GM12878 (cell line): ENCODE data around the gene DLG1. TPM values are rescaled to one million over a fixed set of nuclear protein-coding genes. Genes with fewer than 3 reads are reported as not detected.

Experiments
- ATAC-seq: fragments of 200-7000 bp; cut with Tn5 transposase; 3 replicates; pipeline ENCODE4 v1.9.1; 2020; ENCODE audit warnings: mild to moderate bottlenecking, moderate library complexity
- BruUV-seq: library from RNA; stranded (reverse); fragments of 400-500 nt; replicated peaks from 2 replicates; lab custom pipeline; 2021; lab: Mats Ljungman, UMichigan
- CTCF ChIA-PET: fragments of 300-600 bp; sonication (Branson Sonifier 250); formaldehyde crosslinking; extraction: SDS; loops from one replicate; lab custom pipeline; 2021; ENCODE audit warnings: inconsistent platforms; lab: Yijun Ruan, JAX
- POLR2A ChIA-PET: fragments of 350-600 bp; formaldehyde crosslinking; extraction: SDS; loops from one replicate; lab custom pipeline; 2021; ENCODE audit warnings: inconsistent platforms; lab: Charles Lee
- RAD21 ChIA-PET: fragments of 300-600 bp; sonication (Branson Sonifier 250); formaldehyde crosslinking; loops from one replicate; lab custom pipeline; 2023; ENCODE audit warnings: antibody characterized with exemption; ENCODE audit not compliant: unreplicated experiment; lab: Charles Lee
- SMC1A ChIA-PET: fragments of 300-600 bp; sonication (Branson Sonifier 250); formaldehyde crosslinking; loops from one replicate; lab custom pipeline; 2023; ENCODE audit not compliant: unreplicated experiment, uncharacterized antibody; lab: Charles Lee
- DNase-seq: peaks from one replicate; pipeline ENCODE4 v3.0.0-alpha.2; 2011; ENCODE audit warnings: low read depth, low spot score
- FAIRE-seq: peaks from 3 replicates; lab custom pipeline; 2011; peaks lifted over from hg19 to GRCh38; lab: Jason Lieb, UNC
- H2AFZ ChIP-seq: 2 replicates; pipeline ENCODE4 v1.6.0; 2011; ENCODE audit warnings: low read depth, low read length, control low read depth; ENCODE audit not compliant: control insufficient read depth
- H3K27ac ChIP-seq: 2 replicates; pipeline ENCODE4 v1.5.1; 2011; ENCODE audit warnings: control low read depth; ENCODE audit not compliant: control insufficient read depth, insufficient read depth
- H3K27me3 ChIP-seq, 2 experiments: replicated peaks in 1 of 2; 2 replicates each; pipeline versions ENCODE4 v1.6.0 to v1.6.1; 2011; ENCODE audit warnings: low read length in 1 of 2; ENCODE audit not compliant: control insufficient read depth in 2 of 2, insufficient read depth in 2 of 2
- H3K36me3 ChIP-seq, 2 experiments: 2 replicates each; pipeline ENCODE4 v1.5.1; 2011; ENCODE audit warnings: low read length in 1 of 2; ENCODE audit not compliant: control insufficient read depth in 2 of 2, insufficient read depth in 2 of 2
- H3K4me1 ChIP-seq: 2 replicates; pipeline ENCODE4 v1.6.1; 2011; ENCODE audit warnings: mild to moderate bottlenecking, low read length, moderate library complexity, mixed read lengths; ENCODE audit not compliant: control insufficient read depth, insufficient read depth
- H3K4me2 ChIP-seq: 2 replicates; pipeline ENCODE4 v1.6.0; 2011; ENCODE audit warnings: control low read depth; ENCODE audit not compliant: control insufficient read depth, insufficient read depth
- H3K4me3 ChIP-seq: fragments of 200-600 bp; sonication (generic); 2 replicates; pipeline ENCODE4 v1.5.1; 2016
- H3K79me2 ChIP-seq: 2 replicates; pipeline ENCODE4 v1.6.0; 2011; ENCODE audit warnings: low read length; ENCODE audit not compliant: control insufficient read depth, insufficient read depth
- H3K9ac ChIP-seq: 2 replicates; pipeline ENCODE4 v1.8.0; 2011; ENCODE audit warnings: low read length, control low read depth, mixed read lengths; ENCODE audit not compliant: control insufficient read depth, insufficient read depth
- H3K9me3 ChIP-seq: replicated peaks from 3 replicates; pipeline ENCODE4 v1.5.1; 2011; ENCODE audit warnings: mild to moderate bottlenecking, low read length; ENCODE audit not compliant: control insufficient read depth, insufficient read depth
- H4K20me1 ChIP-seq: 2 replicates; pipeline ENCODE4 v1.6.0; 2011; ENCODE audit not compliant: control insufficient read depth, insufficient read depth
- CBX5 ChIP-seq: sonication (generic); IDR thresholded peaks from 2 replicates; pipeline ENCODE4 v1.6.1; 2016; ENCODE audit warnings: low read depth, moderate library complexity, mild to moderate bottlenecking, inconsistent platforms
- E4F1 ChIP-seq: fragments of 450-650 bp; IDR thresholded peaks from 2 replicates; pipeline ENCODE4 v1.6.1; 2018; ENCODE audit warnings: borderline replicate concordance, mild to moderate bottlenecking; ENCODE audit not compliant: partially characterized antibody
- FOXM1 ChIP-seq: IDR thresholded peaks from 2 replicates; pipeline ENCODE4 v1.6.1; 2012; ENCODE audit warnings: low read depth, mild to moderate bottlenecking, inconsistent platforms, low read length, moderate library complexity
- HDGF ChIP-seq: fragments of 450-650 bp; IDR thresholded peaks from 2 replicates; pipeline ENCODE4 v1.6.1; 2016; ENCODE audit warnings: antibody characterized with exemption
- IKZF1 ChIP-seq: fragments of 450-650 bp; conservative IDR thresholded peaks from 2 replicates; pipeline ENCODE4 v1.6.1; 2017; ENCODE audit warnings: antibody characterized with exemption, mild to moderate bottlenecking
- IKZF2 ChIP-seq, 2 experiments: fragments of 450-650 bp; IDR thresholded peaks; 2 replicates each; pipeline ENCODE4 v1.6.1; 2017; ENCODE audit warnings: mild to moderate bottlenecking in 2 of 2, moderate library complexity in 2 of 2
- IRF3 ChIP-seq: fragments of 450-650 bp; IDR thresholded peaks from 2 replicates; pipeline ENCODE4 v1.6.1; 2014; ENCODE audit warnings: mild to moderate bottlenecking
- JUNB ChIP-seq: IDR thresholded peaks from 2 replicates; pipeline ENCODE4 v1.6.1; 2016; ENCODE audit warnings: antibody characterized with exemption, mild to moderate bottlenecking
- MLLT1 ChIP-seq: fragments of 450-650 bp; IDR thresholded peaks from 2 replicates; pipeline ENCODE4 v1.6.1; 2016; ENCODE audit warnings: mild to moderate bottlenecking
- MXI1 ChIP-seq: fragments of 150-350 bp; IDR thresholded peaks from 2 replicates; pipeline ENCODE4 v1.6.1; 2011; ENCODE audit warnings: low read depth, mild to moderate bottlenecking, inconsistent platforms, low read length, improper control_type of control experiment
- NFIC ChIP-seq: IDR thresholded peaks from 2 replicates; pipeline ENCODE4 v1.6.1; 2012; ENCODE audit warnings: low read depth, mild to moderate bottlenecking, inconsistent platforms, low read length, moderate library complexity
- NR2C1 ChIP-seq: fragments of 450-650 bp; IDR thresholded peaks from 2 replicates; pipeline ENCODE4 v1.6.1; 2017; ENCODE audit warnings: antibody characterized with exemption, mild to moderate bottlenecking, moderate library complexity
- NR2C2 ChIP-seq: IDR thresholded peaks from 2 replicates; pipeline ENCODE4 v1.6.1; 2011; ENCODE audit warnings: borderline replicate concordance, low read depth; ENCODE audit not compliant: control insufficient read depth, insufficient read length
- POLR2AphosphoS2 ChIP-seq: IDR thresholded peaks from 2 replicates; pipeline ENCODE4 v1.6.1; 2011; ENCODE audit warnings: low read depth, mild to moderate bottlenecking, low read length, improper control_type of control experiment, moderate library complexity
- SIN3A ChIP-seq: IDR thresholded peaks from 2 replicates; pipeline ENCODE4 v1.6.1; 2012; ENCODE audit warnings: low read depth, low read length, improper control_type of control experiment
- SREBF2 ChIP-seq: IDR thresholded peaks from 2 replicates; pipeline ENCODE4 v1.6.1; 2012; ENCODE audit warnings: mild to moderate bottlenecking, low read length
- TAF1 ChIP-seq: IDR thresholded peaks from 2 replicates; pipeline ENCODE4 v1.6.1; 2011; ENCODE audit warnings: mild to moderate bottlenecking, low read depth, low read length, borderline replicate concordance
- TCF12 ChIP-seq: IDR thresholded peaks from 2 replicates; pipeline ENCODE4 v1.6.1; 2011; ENCODE audit warnings: low read depth, mild to moderate bottlenecking, low read length
- TCF3 ChIP-seq: IDR thresholded peaks from 2 replicates; pipeline ENCODE4 v1.6.1; 2012; ENCODE audit warnings: low read depth, mild to moderate bottlenecking, low read length, borderline replicate concordance; ENCODE audit not compliant: insufficient read depth
- ZNF217 ChIP-seq: fragments of 450-650 bp; IDR thresholded peaks from 2 replicates; pipeline ENCODE4 v1.6.1; 2017; ENCODE audit warnings: antibody characterized with exemption, mild to moderate bottlenecking
- WGBS: methylation state at CpG from one replicate; pipeline ENCODE4 v1.1.6; 2016; ENCODE audit warnings: low lambda C conversion rate; ENCODE audit not compliant: insufficient replicate concordance, insufficient coverage; ENCODE audit errors: missing lambda C conversion rate; 5-methylcytosine and 5-hydroxymethylcytosine counted together
- in situ Hi-C: fragments of 300-500 bp; cut with MboI; formaldehyde crosslinking; loops from 9 replicates; pipeline ENCODE4 v1.14.3; 2018; ENCODE audit warnings: mixed read lengths
- intact Hi-C: fragments of 100-400 bp; cut with micrococcal nuclease; formaldehyde crosslinking; loops from one replicate; pipeline ENCODE4 v1.14.2; 2022; ENCODE audit not compliant: unreplicated experiment
- polyA plus RNA-seq, 11 experiments: library from polyadenylated mRNA; depleted of rRNA in 4 of 11; unstranded in 6 of 11; stranded (reverse) in 5 of 11; fragments of >200 nt; fragmentation: Nextera tagmentation in 4 of 11; fragmentation: Illumina TruSeq in 1 of 11; extraction: Ambion mirVana in 4 of 11; extraction: Trizol in 1 of 11; gene quantifications; 1 replicate in 1 of 11; 2 replicates in 10 of 11; pipeline versions ENCODE4 v1.2.1 to v1.2.3, GENCODE V29; 2011 to 2016; ENCODE audit warnings: inconsistent platforms in 2 of 11, missing spikeins in 2 of 11, low read depth in 1 of 11
- total RNA-seq, 4 experiments: library from RNA; depleted of rRNA in 3 of 4; stranded (reverse); fragments of >200 nt in 3 of 4; fragmentation: Illumina TruSeq in 1 of 4; extraction: Trizol in 1 of 4; gene quantifications; 2 replicates each; pipeline versions ENCODE4 v1.2.1 to v1.2.3, GENCODE V29; 2013 to 2021

DLG1 gene
- total and polyA plus RNA-seq, 10 of the 15 experiments (the other 5 are each of a cell fraction or from before 2014, with no cell fraction given) = 9.2 to 63.1 (median 40.1) TPM

GRCh38 chr3:197229178-197229577 lies 69.2 kb downstream of the DLG1 start:
- WGBS = 85% methylated on average over 1 of the region's 1 CpG
- intact Hi-C loops = no loop called here
- no peak for FAIRE-seq

More at GRCh38 chr3:197229178-197229577, 69.2 kb downstream of the DLG1 start:
- Histone ChIP-seq H3K27ac (no peak overlapping the region), H2AFZ (no peak overlapping the region), H3K4me2 (no peak overlapping the region), H3K36me3 (no peaks in the 10 kb centered on the region), H3K4me1 (peaks cover 6% of the 10 kb centered on the region; the same call in 1 of the 2 replicates), H3K4me3 (no peak overlapping the region), H3K9me3 (no peaks in the 10 kb centered on the region), H3K79me2 (peaks cover 45% of the 10 kb centered on the region), H3K9ac (no peak overlapping the region), H4K20me1 (no peaks in the 10 kb centered on the region), H3K27me3 (no peaks in the 10 kb centered on the region)
- no peak for TF ChIP-seq MLLT1
- no peak for TF ChIP-seq NFIC
- no peak for TF ChIP-seq MXI1
- no peak for TF ChIP-seq TAF1
- no peak for TF ChIP-seq SREBF2
- TF ChIP-seq FOXM1 = no peak
- no peak for TF ChIP-seq ZNF217
- no peak for TF ChIP-seq CBX5
- TF ChIP-seq SIN3A = no peak
- TF ChIP-seq HDGF = no peak
- TF ChIP-seq IKZF2 (IDR thresholded peaks at IDR 0.05) = no peak
- no peak for TF ChIP-seq IRF3
- TF ChIP-seq NR2C1 = no peak
- TF ChIP-seq IKZF1 = no peak
- no peak for TF ChIP-seq TCF3
- TF ChIP-seq TCF12 = no peak
- TF ChIP-seq JUNB = no peak
- no peak for TF ChIP-seq E4F1
- no peak for TF ChIP-seq POLR2AphosphoS2
- TF ChIP-seq NR2C2 = no peak
- in situ Hi-C loops = no loop called here
- ChIA-PET CTCF (interaction anchor here (0.9 to 4.8 kb wide), 5 partner anchors 27 to 281 kb away, joined by 3 to 22 read pairs (median 5); no protein-coding TSS in a partner anchor), SMC1A (interaction anchor here (1.2 kb wide), 1 partner anchor 9 kb away, joined by 5 read pairs; no protein-coding TSS in a partner anchor), POLR2A (interaction anchor here (0.6 kb wide), 1 partner anchor 11 kb away, joined by 3 read pairs; no protein-coding TSS in a partner anchor), RAD21 (interaction anchor here (0.8 kb wide), 1 partner anchor 224 kb away, joined by 4 read pairs; no protein-coding TSS in a partner anchor)
- DNase-seq = no peak
- no peak for ATAC-seq
- no TSS peak for BruUV-seq
